Heart left ventricle (tissue), 16 donors: ENCODE data around the gene PHKA2. TPM values are rescaled to one million over a fixed set of nuclear protein-coding genes. Genes with fewer than 3 reads are reported as not detected.

Experiments used
- ATAC-seq, 4 donors: fragments of 200-7000 bp; cut with Tn5 transposase; one replicate each; pipeline ENCODE4 v1.9.1; 2020 to 2022; ENCODE audit warnings: moderate library complexity in 4 of 4, mild to moderate bottlenecking in 3 of 4, moderate number of reproducible peaks in 1 of 4
- DNase-seq, 5 donors: peaks; one replicate each; pipeline ENCODE4 v3.0.0-alpha.2; 2020
- H3K27ac ChIP-seq, 12 donors: fragments of 200-600 bp; sonication (generic) in 4 of 12; one replicate each; pipeline versions ENCODE4 v1.5.0 to v1.8.0; 2016 to 2022; ENCODE audit warnings: mild to moderate bottlenecking in 2 of 12
- H3K27me3 ChIP-seq, 9 donors: fragments of 200-600 bp; sonication (generic) in 2 of 9; one replicate each; pipeline versions ENCODE4 v1.5.1 to v1.8.0; 2016 to 2022; ENCODE audit warnings: mild to moderate bottlenecking in 3 of 9
- H3K36me3 ChIP-seq, 9 donors: fragments of 200-600 bp; sonication (generic) in 2 of 9; one replicate each; pipeline versions ENCODE4 v1.5.0 to v1.8.0; 2018 to 2022; ENCODE audit warnings: mild to moderate bottlenecking in 2 of 9
- H3K4me1 ChIP-seq, 12 donors: fragments of 200-600 bp; sonication (generic) in 4 of 12; one replicate each; pipeline versions ENCODE4 v1.5.0 to v1.8.0; 2016 to 2022; ENCODE audit warnings: mild to moderate bottlenecking in 3 of 12
- H3K4me3 ChIP-seq, 12 donors: fragments of 200-600 bp; sonication (generic) in 4 of 12; one replicate each; pipeline versions ENCODE4 v1.5.0 to v1.8.0; 2017 to 2022; ENCODE audit warnings: mild to moderate bottlenecking in 9 of 12, moderate library complexity in 4 of 12
- H3K9me3 ChIP-seq, 12 donors: fragments of 200-600 bp; sonication (generic) in 4 of 12; one replicate each; pipeline versions ENCODE4 v1.5.0 to v1.8.0; 2016 to 2022; ENCODE audit warnings: mild to moderate bottlenecking in 1 of 12
- CTCF ChIP-seq, 12 donors: fragments of 200-600 bp; sonication (generic) in 4 of 12; IDR thresholded peaks; one replicate each; pipeline versions ENCODE4 v1.5.0 to v1.8.0; 2018 to 2022; ENCODE audit warnings: antibody characterized with exemption in 12 of 12, mild to moderate bottlenecking in 5 of 12
- POLR2A ChIP-seq, 2 donors: fragments of 450-650 bp; IDR thresholded peaks; one replicate each; pipeline ENCODE4 v1.6.1; 2017; ENCODE audit warnings: antibody characterized with exemption in 2 of 2, mild to moderate bottlenecking in 2 of 2, moderate library complexity in 2 of 2
- WGBS, 4 donors: extraction: QIAGEN DNeasy Blood & Tissue Kit in 2 of 4; methylation state at CpG; one replicate each; pipeline versions ENCODE4 v1.1.5 to v1.1.7; 2013 to 2018; 5-methylcytosine and 5-hydroxymethylcytosine counted together
- intact Hi-C, 10 donors: fragments of 100-400 bp; cut with DNase I; formaldehyde crosslinking; loops; one replicate each; pipeline versions ENCODE4 v1.11.1 to v1.14.2; 2022
- polyA plus RNA-seq, 2 donors: library from polyadenylated mRNA; stranded (reverse); fragments of 200-250 nt; gene quantifications; one replicate each; pipeline ENCODE4 v1.2.3, GENCODE V29; 2013
- total RNA-seq, 9 donors: library from RNA; depleted of rRNA in 2 of 9; stranded (reverse); fragments of >200 nt in 2 of 9; fragmentation: NEBNext Ultra II Directional in 3 of 9; extraction: Animal tissue kit (Norgen Biotek cat#: 25700) in 3 of 9; gene quantifications; one replicate each; pipeline versions ENCODE4 v1.1.0 to v1.2.4, GENCODE V29; 2016 to 2023
- donor health status: ischemic (EF 13 %, LVEDD 7.1; RV severe dilation, severe dysfunction).
- donor health status: healthy with polysubstance abuse.
- donor health status: DM: no; HTN: yes; CAD: no.
- donor health status: DM: no; HTN: no; CAD: no.
- donor health status: ischemic (EF 25% LVEDD 6.9; RV normal size, moderate dysfunction).
- donor health status: ischemic (EF 25% LVEDD 5.7; RV mildly dilated, moderate dysfunction).
- donor health status: healthy.
- donor health status: DM: yes; HTN: yes; CAD: no.
- donor health status: ischemic (EF 35%, LVEDD 5.7; RV mildly dilated, moderate dysfunction).
- donor health status: nonischemic (EF 11% LVEDD 7.7; RV severe dilation, severe dysfunction).
- donor health status: DM: yes; HTN: yes; CAD: no.
- donor health status: PGD.
- donor health status: ischemic (EF 29% LVEDD 5.4; RV normal size, mild dysfunction).
- donor health status: nonischemic (EF 23%, LVEDD 6.1; RV moderate dilation, normal function).

Gene PHKA2
- total and polyA plus RNA-seq, 11 donors, result 13.8 to 45.7 (median 26.9) TPM

- ATAC-seq (no peak), DNase-seq (no peak)
- no peaks in the 10 kb centered on the region for H3K4me1 ChIP-seq
- TF ChIP-seq CTCF (IDR thresholded peaks at IDR 0.05) (no peak), POLR2A (IDR thresholded peaks at IDR 0.05) (no peak)
- intact Hi-C loops, result loop anchor here in 5 of 10 donors (5.0 to 10.0 kb wide), 2 partner anchors 403 to 405 kb away; no protein-coding TSS in a partner anchor
- no peaks in the 10 kb centered on the region for H3K27me3 ChIP-seq
- H3K36me3 ChIP-seq, result peaks cover 0 to 43% (median 19%) of the 10 kb centered on the region in 9 donors
- H3K9me3 ChIP-seq, result no peaks in the 10 kb centered on the region
- no peak overlapping the region for H3K4me3 ChIP-seq
- WGBS, 4 donors, result 91 to 98% (median 97%) methylated on average over 3 of the region's 3 CpGs
- no peak overlapping the region for H3K27ac ChIP-seq
These were observed 54.1 kb downstream of the PHKA2 start for GRCh38 chrX:18929775-18930174.

GRCh38 chrX:18927558-18927957, 56.4 kb downstream of the PHKA2 start:
- H3K9me3 ChIP-seq, result no peaks in the 10 kb centered on the region
- no peak for TF ChIP-seq POLR2A (IDR thresholded peaks at IDR 0.05)
- TF ChIP-seq CTCF (IDR thresholded peaks at IDR 0.05), result no peak
- intact Hi-C loops, result no loop called here
- 74 to 91% (median 85%) methylated on average over 1 of the region's 1 CpG for WGBS, 4 donors
- H3K4me1 ChIP-seq, result no peaks in the 10 kb centered on the region
- H3K27me3 ChIP-seq, result no peaks in the 10 kb centered on the region
- DNase-seq (no peak), ATAC-seq (no peak)
- peaks cover 0 to 57% (median 28%) of the 10 kb centered on the region in 9 donors for H3K36me3 ChIP-seq
- no peak overlapping the region for H3K4me3 ChIP-seq
- no peak overlapping the region for H3K27ac ChIP-seq

- peaks cover 0 to 47% (median 24%) of the 10 kb centered on the region in 9 donors for H3K36me3 ChIP-seq
- H3K27me3 ChIP-seq, result no peaks in the 10 kb centered on the region
- H3K9me3 ChIP-seq, result no peaks in the 10 kb centered on the region
- intact Hi-C loops, result no loop called here
- WGBS, 4 donors, result 73 to 91% (median 83%) methylated on average over 6 of the region's 6 CpGs
- H3K4me3 ChIP-seq, result no peak overlapping the region
- no peaks in the 10 kb centered on the region for H3K4me1 ChIP-seq
- ATAC-seq, result no peak
- TF ChIP-seq POLR2A (IDR thresholded peaks at IDR 0.05) (no peak), CTCF (IDR thresholded peaks at IDR 0.05) (no peak)
- no peak for DNase-seq
- H3K27ac ChIP-seq, result no peak overlapping the region
These were observed 59.3 kb downstream of the PHKA2 start for GRCh38 chrX:18924507-18925088.

- TF ChIP-seq POLR2A (IDR thresholded peaks at IDR 0.05), result no peak
- no peak for TF ChIP-seq CTCF (IDR thresholded peaks at IDR 0.05)
- ATAC-seq, result no peak
- Histone ChIP-seq H3K27me3 (no peaks in the 10 kb centered on the region), H3K9me3 (peaks cover 0 to 10% (median 0%) of the 10 kb centered on the region in 12 donors), H3K36me3 (peaks cover 0 to 49% (median 30%) of the 10 kb centered on the region in 9 donors), H3K4me1 (no peaks in the 10 kb centered on the region), H3K4me3 (no peak overlapping the region), H3K27ac (no peak overlapping the region)
- WGBS, 4 donors, result 77 to 89% (median 86%) methylated on average over 7 of the region's 7 CpGs
- DNase-seq, result no peak
- intact Hi-C loops, result no loop called here
These were observed 63.3 kb downstream of the PHKA2 start for GRCh38 chrX:18920566-18920965.
